RPMI8226 (cell line): ENCODE data around the gene SIRT5.
A peak's percentile ranks its signal among the peaks of the same experiment; 100 is the strongest.

Source experiments
- DNase-seq: peaks from one replicate; pipeline ENCODE4 v3.0.0-alpha.2; 2015

Gene SIRT5

GRCh38 chr6:13574571-13575376 is at the start of gene SIRT5:
TSS of gene SIRT5 (plus strand) at chr6:13574601. CDS start at chr6:13584111, 9,510 bp downstream.
- peak; percentile 93 for DNase-seq

GRCh38 chr6:13524801-13525508 is 49.4 kb upstream of the SIRT5 start:
- peak; percentile 66 for DNase-seq

- no peak for DNase-seq
Observed at GRCh38 chr6:13526357-13526726, 48.1 kb upstream of the SIRT5 start.

- DNase-seq, result peak; percentile 94
Observed at GRCh38 chr6:13526727-13527670, 47.4 kb upstream of the SIRT5 start.

GRCh38 chr6:13527671-13528056 is 46.7 kb upstream of the SIRT5 start:
- no peak for DNase-seq

GRCh38 chr6:13528232-13528631 is 46.2 kb upstream of the SIRT5 start:
- no peak for DNase-seq

- DNase-seq, result no peak
Observed at GRCh38 chr6:13528777-13529343, 45.5 kb upstream of the SIRT5 start.

GRCh38 chr6:13531956-13532355 is 42.4 kb upstream of the SIRT5 start:
- no peak for DNase-seq

- DNase-seq, result no peak
Observed at GRCh38 chr6:13534536-13534935, 39.9 kb upstream of the SIRT5 start.

- no peak for DNase-seq
Observed at GRCh38 chr6:13535306-13535705, 39.1 kb upstream of the SIRT5 start.

GRCh38 chr6:13536796-13537526 is 37.4 kb upstream of the SIRT5 start:
- DNase-seq, result no peak

- DNase-seq, result no peak
Observed at GRCh38 chr6:13537527-13537897, 36.9 kb upstream of the SIRT5 start.

- DNase-seq, result peak; percentile 76
Observed at GRCh38 chr6:13538084-13538483, 36.3 kb upstream of the SIRT5 start.

- DNase-seq, result no peak
Observed at GRCh38 chr6:13538600-13538999, 35.8 kb upstream of the SIRT5 start.

- DNase-seq, result no peak
Observed at GRCh38 chr6:13539572-13539971, 34.8 kb upstream of the SIRT5 start.

GRCh38 chr6:13541496-13541895 is 32.9 kb upstream of the SIRT5 start:
- DNase-seq, result no peak

GRCh38 chr6:13544454-13545186 is 29.8 kb upstream of the SIRT5 start:
- peak; percentile 79 for DNase-seq

- no peak for DNase-seq
Observed at GRCh38 chr6:13545885-13546284, 28.5 kb upstream of the SIRT5 start.

- no peak for DNase-seq
Observed at GRCh38 chr6:13548500-13549210, 25.7 kb upstream of the SIRT5 start.

- no peak for DNase-seq
Observed at GRCh38 chr6:13550656-13551055, 23.7 kb upstream of the SIRT5 start.

GRCh38 chr6:13553646-13554045 is 20.8 kb upstream of the SIRT5 start:
- no peak for DNase-seq
